ENCODE measurements around the gene PODXL2.
"Not testable (repeated sequence)": the region's sequence is repeated elsewhere in the genome, so short reads cannot be mapped to it uniquely, and the experiment has no call there.

PODXL2 gene

DNA sequence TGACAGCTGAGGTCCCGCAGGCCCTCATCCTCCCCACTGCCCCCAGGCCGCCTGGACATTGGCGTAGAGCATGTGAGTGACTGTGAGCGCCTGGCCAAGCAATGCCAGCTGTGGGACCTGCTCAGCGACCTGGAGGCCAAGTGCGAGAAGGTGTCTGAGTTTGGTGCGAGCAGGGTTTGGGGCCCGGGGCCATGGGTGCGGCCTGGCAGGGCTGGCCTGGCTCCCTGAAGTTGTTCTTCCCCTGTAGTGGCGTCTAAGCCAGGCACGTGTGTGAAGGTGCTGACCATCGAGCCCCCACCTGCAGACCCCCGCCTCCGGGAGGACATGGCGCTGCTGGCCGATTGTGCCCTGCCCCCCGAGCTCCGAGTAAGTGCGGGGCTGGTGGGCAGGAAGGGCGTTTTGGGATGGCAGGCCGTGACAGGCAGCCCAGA, 48.0 kb downstream of the PODXL2 start:
- no peak for DNase-seq

DNA sequence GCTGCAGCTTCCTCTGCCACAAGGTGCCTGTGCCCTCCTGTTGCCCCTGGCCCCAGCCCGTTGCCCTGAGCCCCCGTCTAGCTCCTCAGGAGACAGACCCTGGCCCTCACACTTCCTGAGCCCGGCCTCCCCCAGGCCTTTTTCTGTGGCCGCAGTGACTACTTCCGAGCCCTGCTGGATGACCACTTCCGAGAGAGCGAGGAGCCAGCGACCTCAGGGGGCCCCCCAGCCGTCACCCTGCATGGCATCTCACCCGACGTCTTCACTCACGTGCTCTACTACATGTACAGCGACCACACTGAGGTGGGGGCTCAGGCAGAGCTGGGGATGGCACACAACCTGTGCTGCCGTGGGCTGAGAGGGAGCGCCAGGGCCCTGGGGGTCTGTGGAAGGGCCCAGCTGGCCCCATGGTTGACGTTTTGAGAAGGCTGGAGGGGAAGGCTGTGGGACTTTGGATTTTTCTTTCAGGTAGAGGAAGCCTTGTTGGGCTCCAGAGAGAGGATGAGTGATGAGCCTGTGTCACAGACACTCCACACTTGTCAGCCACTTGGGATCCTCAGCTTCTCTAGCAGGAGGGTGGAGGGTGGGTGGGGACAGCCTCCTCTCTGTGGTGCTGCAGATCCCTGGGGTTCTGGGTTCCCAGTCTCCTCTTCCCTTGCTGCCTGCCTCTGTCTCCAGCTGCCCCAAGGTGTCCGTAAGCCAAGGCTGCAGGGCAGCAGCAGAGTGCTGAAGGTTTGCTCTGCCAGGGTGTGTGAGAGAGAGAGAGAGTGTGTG, 48.7 kb downstream of the PODXL2 start:
- DNase-seq = no peak

- no peak for DNase-seq
Measured at GRCh38 chr3:127678315-127678599, 49.3 kb downstream of the PODXL2 start.

DNA sequence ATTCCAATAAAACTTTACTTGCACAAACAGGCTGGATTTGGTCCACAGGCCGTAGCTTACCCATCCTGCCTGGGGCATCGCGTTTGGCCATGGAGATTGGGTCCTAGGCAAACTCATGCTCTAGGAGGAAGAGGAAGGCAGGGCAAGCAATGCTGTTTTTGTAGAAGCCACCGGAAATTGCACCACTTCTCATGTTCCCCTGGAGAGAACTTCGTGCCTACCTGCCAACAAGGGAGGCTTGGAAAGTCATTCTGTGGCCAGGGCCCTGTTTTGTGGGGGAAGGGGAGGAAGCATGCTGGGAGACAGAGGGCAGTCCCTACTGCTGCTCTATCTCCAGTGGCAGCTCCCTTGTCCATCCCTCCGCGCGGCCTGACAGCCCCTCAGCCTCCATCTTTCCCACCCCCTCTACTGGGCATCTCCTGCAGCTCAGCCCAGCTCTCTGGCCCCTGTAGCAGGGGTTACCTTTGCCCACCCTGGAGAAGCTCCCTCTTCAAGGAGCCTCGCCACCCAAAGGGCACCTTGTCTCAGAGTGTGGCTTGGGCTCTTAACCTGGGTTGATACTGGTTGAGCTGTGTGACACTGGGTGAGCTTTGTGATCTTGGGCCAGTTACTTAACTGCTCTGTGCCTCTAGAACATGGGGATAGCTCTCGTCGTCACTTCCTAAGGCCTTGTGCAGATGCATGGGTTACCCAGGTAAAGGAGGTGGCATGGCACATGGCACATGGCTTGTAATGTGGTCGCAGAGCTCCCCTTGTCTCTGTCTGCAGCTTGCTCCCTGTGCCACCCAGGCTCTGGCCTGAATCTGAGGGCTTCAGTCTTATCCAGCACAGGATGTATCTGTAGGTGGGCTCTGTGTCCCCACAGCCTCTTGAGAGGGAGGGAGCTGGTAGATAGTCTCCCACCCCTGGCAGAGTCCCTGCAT, 49.9 kb downstream of the PODXL2 start:
- no peak for DNase-seq

- DNase-seq = no peak
Measured at GRCh38 chr3:127679534-127680145, 50.7 kb downstream of the PODXL2 start.

DNA sequence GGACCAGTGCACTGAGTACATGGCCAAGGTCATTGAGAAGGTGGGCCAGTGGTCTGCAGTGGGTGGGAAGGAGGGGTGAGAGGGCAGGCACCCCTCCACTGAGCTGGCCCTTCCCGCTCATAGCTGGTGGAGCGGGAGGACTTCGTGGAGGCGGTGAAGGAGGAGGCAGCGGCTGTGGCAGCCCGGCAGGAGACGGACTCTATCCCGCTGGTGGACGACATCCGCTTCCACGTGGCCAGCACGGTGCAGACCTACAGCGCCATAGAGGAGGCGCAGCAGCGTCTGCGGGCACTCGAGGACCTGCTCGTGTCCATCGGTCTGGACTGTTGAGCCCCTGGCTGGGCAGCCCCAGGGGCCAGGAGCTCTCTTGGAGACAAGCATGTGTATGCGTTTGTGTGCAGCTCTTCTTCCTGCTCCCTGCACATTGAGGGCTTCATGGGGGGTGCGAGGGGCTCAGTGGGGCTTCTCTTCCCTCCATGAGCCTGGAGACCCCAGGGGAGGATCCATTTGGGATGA, 51.2 kb downstream of the PODXL2 start:
- no peak for DNase-seq

- no peak for DNase-seq
Measured at GRCh38 chr3:127680798-127681221, 51.8 kb downstream of the PODXL2 start.

DNA sequence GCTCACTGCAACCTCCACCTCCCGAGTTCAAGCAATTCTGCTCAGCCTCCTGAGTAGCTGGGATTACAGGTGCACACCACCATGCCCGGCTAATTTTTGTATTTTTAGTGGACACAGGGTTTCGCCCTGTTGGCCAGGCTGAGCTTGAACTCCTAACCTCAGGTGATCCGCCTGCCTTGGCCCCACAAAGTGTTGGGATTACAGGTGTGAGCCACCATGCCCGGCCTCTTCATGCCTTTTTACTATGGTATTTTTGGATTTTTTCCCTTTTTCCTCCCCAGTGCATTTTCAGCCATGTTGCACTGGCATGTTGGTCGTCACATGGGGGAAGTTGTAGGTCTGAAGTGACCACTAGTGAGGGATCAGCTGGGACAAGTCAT, 53.2 kb downstream of the PODXL2 start:
- DNase-seq = not testable (repeated sequence)

- no peak for DNase-seq
Measured at GRCh38 chr3:127682561-127682960, 53.6 kb downstream of the PODXL2 start.

- DNase-seq = no peak
Measured at GRCh38 chr3:127684871-127685707, 56.1 kb downstream of the PODXL2 start.

DNA sequence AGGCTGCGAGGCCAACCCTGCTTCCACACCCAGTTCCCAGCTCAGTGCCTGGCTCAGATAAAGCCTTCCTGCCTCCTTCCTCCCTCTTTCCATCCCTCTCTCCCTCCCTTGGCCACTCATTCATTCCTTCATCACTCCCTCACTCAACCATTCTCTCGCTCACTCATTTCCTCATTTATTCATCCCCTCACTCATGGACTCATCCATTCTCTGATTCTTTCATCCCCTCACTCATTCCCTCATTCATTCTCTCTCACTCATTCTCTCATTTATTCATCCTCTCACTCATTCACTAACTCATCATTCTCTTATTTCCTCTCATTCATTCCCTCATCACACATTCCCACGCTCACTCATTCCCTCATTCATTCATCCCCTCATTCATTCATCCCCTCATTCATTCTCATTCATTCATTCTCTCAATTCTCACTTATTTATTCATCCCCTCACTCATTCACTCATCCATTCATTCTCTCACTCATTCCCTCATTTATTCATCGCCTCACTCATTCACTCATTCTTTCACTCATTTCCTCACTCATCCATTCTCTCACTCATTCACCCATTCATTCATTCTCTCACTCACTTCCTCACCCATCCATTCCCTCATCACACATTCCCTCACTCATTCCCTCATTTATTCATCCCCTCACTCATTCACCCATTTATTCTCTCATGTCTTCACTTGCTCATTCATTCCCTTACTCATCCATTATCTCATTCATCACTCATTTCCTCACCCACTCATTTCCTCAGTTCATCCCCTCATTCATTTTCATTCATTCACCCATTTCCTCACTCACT, 56.9 kb downstream of the PODXL2 start:
- DNase-seq = no peak

DNA sequence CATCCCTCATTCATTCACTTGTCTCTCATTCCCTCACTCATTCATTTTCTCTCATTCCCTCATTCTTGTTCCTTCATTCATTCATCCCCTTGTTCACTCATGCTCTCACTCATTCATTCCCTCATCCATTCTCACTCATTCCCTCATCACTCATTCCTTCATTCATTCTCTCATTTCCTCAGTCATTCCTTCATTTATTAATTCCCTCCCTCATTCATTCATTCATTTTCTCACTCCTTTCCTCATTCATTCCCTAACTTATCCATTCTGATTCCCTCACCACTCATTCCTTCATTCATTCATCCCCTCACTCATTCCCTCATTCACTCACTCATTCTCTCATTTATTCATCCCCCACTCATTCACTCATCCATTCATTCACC, 57.5 kb downstream of the PODXL2 start:
- DNase-seq = no peak

- DNase-seq = no peak
Measured at GRCh38 chr3:127687228-127687737, 58.3 kb downstream of the PODXL2 start.

- no peak for DNase-seq
Measured at GRCh38 chr3:127688022-127688415, 59.0 kb downstream of the PODXL2 start.

GRCh38 chr3:127688416-127689265, 59.7 kb downstream of the PODXL2 start:
- no peak for DNase-seq

- DNase-seq = no peak
Measured at GRCh38 chr3:127689266-127689860, 60.4 kb downstream of the PODXL2 start.

DNA sequence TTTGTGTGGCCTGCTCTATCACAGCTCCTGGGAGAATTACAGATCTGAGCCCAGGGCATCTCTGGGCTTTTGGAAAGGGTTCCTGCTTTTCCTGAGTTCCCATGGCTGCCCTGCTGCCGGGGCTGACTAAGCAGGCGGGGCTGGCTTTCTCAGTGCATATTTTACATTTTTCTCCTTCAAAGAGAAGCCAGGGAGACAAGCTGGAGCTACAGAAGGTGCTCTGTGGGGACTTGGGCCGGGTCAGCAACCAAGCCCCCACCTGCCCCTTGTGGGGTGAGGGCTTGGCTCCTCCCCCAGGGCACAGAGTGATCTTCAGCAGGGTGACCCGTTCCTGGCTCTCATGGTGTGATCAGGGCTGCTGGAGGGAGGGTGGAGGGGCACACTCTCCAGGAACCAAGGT, 61.1 kb downstream of the PODXL2 start:
- no peak for DNase-seq

GRCh38 chr3:127690823-127691452, 62.0 kb downstream of the PODXL2 start:
- no peak for DNase-seq

- no peak for DNase-seq
Measured at GRCh38 chr3:127691489-127691888, 62.5 kb downstream of the PODXL2 start.

DNA sequence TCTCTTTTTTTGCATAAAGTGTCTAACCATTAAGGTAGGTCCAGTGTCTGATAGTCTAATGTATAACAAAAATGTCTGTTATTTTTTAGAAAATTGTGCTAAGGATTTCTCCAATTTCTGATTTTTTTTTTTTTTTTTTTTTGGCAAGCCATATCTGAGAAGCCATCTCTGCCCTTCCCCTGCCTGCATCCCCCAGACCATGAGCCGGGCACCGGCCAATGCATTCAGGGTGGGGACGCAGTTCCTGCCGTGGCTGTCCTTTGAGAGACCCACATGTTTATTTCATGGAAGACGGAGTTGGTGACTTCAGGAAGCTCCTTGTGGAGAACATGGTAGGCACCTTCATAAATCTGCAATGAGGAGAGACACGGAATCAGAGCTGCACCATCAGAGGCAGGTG, 63.0 kb downstream of the PODXL2 start:
- DNase-seq = no peak
